Measurements from ENCODE around the gene ATP2B1. TPM values are rescaled to one million over a fixed set of nuclear protein-coding genes. Genes with fewer than 3 reads are reported as not detected.
A peak's percentile ranks its signal among the peaks of the same experiment; 100 is the strongest.
"Not testable (repeated sequence)": the region's sequence is repeated elsewhere in the genome, so short reads cannot be mapped to it uniquely, and the experiment has no call there.

The ATP2B1 gene
- polyA plus RNA-seq, 4 donors, result 89.1 to 116 (median 102) TPM

- no peak for DNase-seq (ENCODE audit: low read depth in 4 of 4, low spot score in 2 of 4)
Observed at GRCh38 chr12:89717759-89718523, 9.3 kb upstream of the ATP2B1 start.

- DNase-seq (ENCODE audit: low read depth in 4 of 4, low spot score in 2 of 4), result no peak
Observed at GRCh38 chr12:89712706-89713105, 4.1 kb upstream of the ATP2B1 start.

- DNase-seq (ENCODE audit: low read depth in 4 of 4, low spot score in 2 of 4), result no peak
Observed at GRCh38 chr12:89710873-89711750, 2.5 kb upstream of the ATP2B1 start.

- peak in 1 of 4 donors; percentile 52 for DNase-seq (ENCODE audit: low read depth in 4 of 4, low spot score in 2 of 4)
Observed at GRCh38 chr12:89709995-89710872, 1.6 kb upstream of the ATP2B1 start.

GRCh38 chr12:89709157-89709994, 738 bp upstream of the ATP2B1 start:
- DNase-seq (ENCODE audit: low read depth in 4 of 4, low spot score in 2 of 4), result peak; percentile 86 to 97 (median 96)

GRCh38 chr12:89707703-89708564, 704 bp downstream of the ATP2B1 start:
- no peak for DNase-seq (ENCODE audit: low read depth in 4 of 4, low spot score in 2 of 4)

- DNase-seq (ENCODE audit: low read depth in 4 of 4, low spot score in 2 of 4), result no peak
Observed at GRCh38 chr12:89706986-89707702, 1.5 kb downstream of the ATP2B1 start.

GRCh38 chr12:89706551-89706950, 2.1 kb downstream of the ATP2B1 start:
- no peak for DNase-seq (ENCODE audit: low read depth in 4 of 4, low spot score in 2 of 4)

GRCh38 chr12:89704457-89704856, 4.2 kb downstream of the ATP2B1 start:
- DNase-seq (ENCODE audit: low read depth in 4 of 4, low spot score in 2 of 4), result no peak

- DNase-seq (ENCODE audit: low read depth in 4 of 4, low spot score in 2 of 4), result no peak
Observed at GRCh38 chr12:89703768-89704167, 4.9 kb downstream of the ATP2B1 start.

GRCh38 chr12:89702503-89702902, 6.1 kb downstream of the ATP2B1 start:
- no peak for DNase-seq (ENCODE audit: low read depth in 4 of 4, low spot score in 2 of 4)

GRCh38 chr12:89701606-89702206, 6.9 kb downstream of the ATP2B1 start:
- DNase-seq (ENCODE audit: low read depth in 4 of 4, low spot score in 2 of 4), result no peak

- no peak for DNase-seq (ENCODE audit: low read depth in 4 of 4, low spot score in 2 of 4)
Observed at GRCh38 chr12:89700191-89700810, 8.3 kb downstream of the ATP2B1 start.

- no peak for DNase-seq (ENCODE audit: low read depth in 4 of 4, low spot score in 2 of 4)
Observed at GRCh38 chr12:89698607-89699006, 10.0 kb downstream of the ATP2B1 start.

GRCh38 chr12:89697728-89698127, 10.9 kb downstream of the ATP2B1 start:
- not testable (repeated sequence) for DNase-seq (ENCODE audit: low read depth in 4 of 4, low spot score in 2 of 4)

GRCh38 chr12:89697296-89697695, 11.3 kb downstream of the ATP2B1 start:
- no peak for DNase-seq (ENCODE audit: low read depth in 4 of 4, low spot score in 2 of 4)

- DNase-seq (ENCODE audit: low read depth in 4 of 4, low spot score in 2 of 4), result no peak
Observed at GRCh38 chr12:89695830-89696229, 12.8 kb downstream of the ATP2B1 start.

Measured in left renal cortex interstitium (tissue), 4 donors.